NCI-H510A treated with DMSO at 0.1 percent for 48 hours (cell line): ENCODE data around the gene MACROD2.
"Not testable (repeated sequence)": the region's sequence is repeated elsewhere in the genome, so short reads cannot be mapped to it uniquely, and the experiment has no call there.

Source experiments
- DNase-seq: peaks from one replicate; lab custom pipeline; 2025; lab: John Stamatoyannopoulos, UW

MACROD2 gene

DNA sequence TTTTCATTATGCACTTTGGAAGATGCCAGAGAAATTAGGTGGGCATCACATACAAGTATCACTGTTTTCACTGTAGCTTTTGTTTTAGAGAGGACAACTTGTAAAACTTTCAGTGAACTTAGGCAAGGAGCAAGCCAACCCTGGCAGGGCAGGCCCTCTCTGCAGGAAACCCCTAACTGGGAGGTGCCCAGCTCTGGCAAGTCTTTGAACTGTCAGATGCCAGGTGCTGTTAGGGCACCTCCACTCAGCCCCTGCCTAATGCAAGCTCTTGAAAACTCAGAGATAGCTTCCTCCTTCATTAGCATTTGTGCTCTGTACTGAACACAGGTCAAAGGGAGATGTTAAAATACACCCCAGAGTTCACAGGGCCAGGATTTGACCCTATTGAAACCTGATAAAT is 1116.3 kb downstream of the MACROD2 start:
- no peak for DNase-seq

DNA sequence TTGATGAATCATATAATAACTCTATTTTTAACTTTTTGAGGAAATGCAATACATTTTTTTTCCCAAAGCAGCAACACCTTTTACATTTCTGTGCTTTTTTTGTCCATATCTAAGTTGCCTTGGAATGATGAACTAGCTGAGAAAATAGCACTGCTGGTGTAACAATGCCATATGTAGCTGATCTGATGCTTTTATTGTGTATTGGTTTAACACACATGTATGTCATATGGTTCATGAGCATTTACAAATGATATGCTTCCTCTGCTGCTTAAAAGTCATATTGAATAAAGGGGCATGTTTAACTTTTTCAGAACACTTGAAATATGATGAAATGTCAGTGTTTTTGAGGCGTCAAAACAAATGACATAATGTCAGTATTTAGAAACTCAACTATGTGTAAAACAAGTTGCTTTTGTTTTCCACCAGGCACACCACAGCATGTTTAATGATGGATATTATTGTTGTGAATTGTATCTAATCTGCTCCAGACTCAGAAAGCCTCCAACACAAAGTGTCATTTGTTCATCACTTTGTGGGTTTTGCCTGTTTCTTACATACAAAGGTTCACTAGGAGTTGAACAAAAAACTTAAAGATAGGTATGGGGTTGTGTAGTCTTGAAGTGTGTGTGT is 1117.9 kb downstream of the MACROD2 start:
- no peak for DNase-seq

- no peak for DNase-seq
Measured at GRCh38 chr20:15119852-15120487, 1124.7 kb downstream of the MACROD2 start.

- no peak for DNase-seq
Measured at GRCh38 chr20:15122613-15123012, 1127.3 kb downstream of the MACROD2 start.

GRCh38 chr20:15131176-15131575 is 1135.9 kb downstream of the MACROD2 start:
- no peak for DNase-seq

DNA sequence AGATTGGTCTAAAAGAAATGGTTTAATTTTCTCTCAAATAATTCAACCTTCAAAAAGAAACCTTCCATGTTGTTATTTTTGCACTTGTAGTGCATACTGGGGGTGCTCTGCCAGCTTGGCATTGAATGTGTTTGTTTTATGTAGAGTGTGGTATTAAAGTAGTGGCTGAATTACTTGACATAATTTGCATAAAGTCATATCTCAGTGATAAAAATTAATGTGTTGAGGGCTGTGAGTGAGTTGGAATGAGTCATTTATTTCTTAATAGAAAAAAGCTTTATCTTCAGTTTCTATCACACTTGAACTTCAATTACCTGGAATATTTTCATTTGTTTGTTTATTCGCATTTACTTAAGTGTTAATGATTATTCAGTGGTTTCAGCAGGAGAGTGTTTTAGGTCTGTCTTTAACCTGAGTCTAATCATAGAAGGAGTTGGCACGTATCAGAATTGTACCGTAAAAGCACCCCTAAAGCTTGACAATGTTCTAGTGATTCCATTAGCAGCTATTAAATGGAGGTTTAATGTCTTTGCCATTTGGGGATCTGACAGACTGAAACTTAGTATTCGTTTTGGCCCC is 1143.3 kb downstream of the MACROD2 start:
- no peak for DNase-seq

GRCh38 chr20:15139522-15139921 is 1144.2 kb downstream of the MACROD2 start:
- DNase-seq, result no peak

DNA sequence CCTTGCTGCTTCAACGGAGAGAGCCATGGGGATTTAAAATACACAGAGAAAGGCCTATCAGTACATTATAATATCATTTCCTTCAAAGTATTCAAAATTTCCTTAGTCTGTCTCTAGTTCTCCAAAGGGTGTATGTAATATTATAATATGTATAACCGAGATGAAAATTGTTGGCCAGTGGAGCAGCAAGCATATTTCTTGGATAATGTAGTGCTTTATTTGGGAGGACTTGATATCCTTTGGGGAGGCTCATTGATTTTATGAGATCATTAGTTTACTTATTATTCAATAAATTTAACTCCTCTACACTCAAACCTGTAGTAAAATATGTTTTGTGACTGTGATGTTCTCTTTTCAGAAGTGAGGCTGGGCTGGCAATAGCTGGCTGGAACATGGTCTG is 1145.0 kb downstream of the MACROD2 start:
- DNase-seq, result no peak

DNA sequence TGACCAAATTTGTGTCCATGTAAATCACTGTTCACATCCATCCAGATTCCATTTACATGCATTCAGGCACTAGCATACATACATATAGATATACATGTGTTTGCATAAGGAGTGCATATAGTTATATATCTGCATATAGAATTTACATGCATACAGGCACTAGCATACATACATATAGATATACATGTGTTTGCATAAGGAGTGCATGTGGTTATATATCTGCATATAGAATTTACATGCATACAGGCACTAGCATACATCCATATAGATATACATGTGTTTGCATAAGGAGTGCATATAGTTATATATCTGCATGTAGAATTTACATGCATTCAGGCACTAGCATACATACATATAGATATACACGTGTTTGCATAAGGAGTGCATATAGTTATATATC is 1145.6 kb downstream of the MACROD2 start:
- not testable (repeated sequence) for DNase-seq

DNA sequence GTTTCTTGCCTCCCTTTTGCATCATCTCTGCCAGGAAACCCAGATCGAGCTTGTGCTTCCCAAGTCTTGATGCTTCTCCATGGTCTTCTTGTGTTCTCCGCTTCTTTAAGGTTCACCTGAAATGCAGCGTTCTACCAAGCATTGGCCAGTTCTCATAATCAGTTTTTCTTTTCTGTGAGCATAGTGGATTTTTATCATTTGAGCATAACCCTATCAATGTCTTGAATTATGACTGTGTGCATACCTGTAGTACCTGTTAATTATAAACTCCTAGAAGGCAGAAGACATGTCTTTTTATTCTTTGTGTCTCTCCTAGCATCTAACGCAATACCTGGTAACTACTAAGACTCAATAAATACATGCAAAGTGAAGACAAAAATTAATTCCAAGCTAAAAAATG is 1146.5 kb downstream of the MACROD2 start:
- DNase-seq, result no peak

- no peak for DNase-seq
Measured at GRCh38 chr20:15143478-15143877, 1148.2 kb downstream of the MACROD2 start.

- no peak for DNase-seq
Measured at GRCh38 chr20:15144916-15145315, 1149.6 kb downstream of the MACROD2 start.

DNA sequence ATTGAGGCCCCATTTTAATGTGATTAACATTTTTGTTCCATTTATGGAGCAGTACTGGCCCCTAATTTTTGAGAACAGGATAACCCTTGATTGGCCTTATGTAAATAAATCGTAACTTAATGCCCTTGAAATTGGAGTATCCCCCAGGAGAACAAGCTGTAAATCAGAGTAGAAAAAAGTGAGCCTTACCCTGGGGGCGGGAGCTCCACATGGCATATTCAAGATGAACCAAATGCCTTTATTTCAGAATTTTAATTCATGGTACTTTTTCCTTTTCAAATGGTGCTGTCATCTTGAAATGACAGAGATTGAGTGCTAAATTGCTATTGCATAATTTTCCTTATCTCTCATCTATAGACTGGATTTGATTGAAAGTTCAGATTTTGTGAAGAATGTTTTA is 1151.6 kb downstream of the MACROD2 start:
- DNase-seq, result no peak

DNA sequence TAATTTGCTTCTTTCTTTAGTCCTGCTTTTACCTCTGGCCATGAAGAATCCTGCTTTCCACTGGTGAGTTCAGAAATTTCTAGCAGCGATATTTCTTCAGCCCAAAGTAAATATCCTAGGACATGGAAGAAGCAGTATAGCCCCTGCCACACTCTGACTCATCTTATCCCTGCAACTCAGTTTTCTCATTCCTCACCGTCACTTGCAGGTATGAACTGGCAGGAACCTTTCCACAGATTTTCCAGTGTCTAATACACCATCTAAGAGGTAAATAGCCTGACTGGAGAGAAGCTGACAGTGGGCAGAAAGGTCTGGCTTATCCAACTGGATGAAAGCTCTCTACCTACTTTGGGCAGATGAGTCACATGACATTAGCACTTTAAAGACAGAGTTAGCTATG is 1158.8 kb downstream of the MACROD2 start:
- DNase-seq, result no peak

DNA sequence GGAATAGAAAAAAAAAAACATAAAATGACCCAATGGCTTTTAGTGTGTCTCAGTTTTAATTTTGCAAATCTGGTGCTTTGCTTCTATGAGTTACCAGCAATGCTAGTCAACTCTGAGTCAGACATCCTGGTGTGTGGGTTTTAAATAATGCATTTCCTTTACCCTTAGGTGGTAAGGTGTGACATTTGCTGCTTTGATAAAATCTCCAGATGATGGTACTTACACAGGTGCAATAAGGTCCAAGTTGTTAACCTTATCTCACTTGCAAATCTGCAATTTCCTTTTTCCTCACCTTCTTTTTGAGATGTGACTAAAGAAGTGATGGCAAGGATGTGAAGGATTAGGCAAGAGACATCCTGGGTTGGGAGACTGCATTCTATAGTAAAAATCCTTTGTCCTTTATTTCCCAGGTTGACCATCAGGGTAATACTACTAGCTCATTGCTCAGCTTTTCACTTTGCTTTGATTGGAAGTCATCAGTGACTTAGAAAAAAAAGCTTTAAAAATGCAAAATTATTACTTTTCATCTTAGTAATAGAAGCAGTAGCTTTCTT is 1160.6 kb downstream of the MACROD2 start:
- no peak for DNase-seq

DNA sequence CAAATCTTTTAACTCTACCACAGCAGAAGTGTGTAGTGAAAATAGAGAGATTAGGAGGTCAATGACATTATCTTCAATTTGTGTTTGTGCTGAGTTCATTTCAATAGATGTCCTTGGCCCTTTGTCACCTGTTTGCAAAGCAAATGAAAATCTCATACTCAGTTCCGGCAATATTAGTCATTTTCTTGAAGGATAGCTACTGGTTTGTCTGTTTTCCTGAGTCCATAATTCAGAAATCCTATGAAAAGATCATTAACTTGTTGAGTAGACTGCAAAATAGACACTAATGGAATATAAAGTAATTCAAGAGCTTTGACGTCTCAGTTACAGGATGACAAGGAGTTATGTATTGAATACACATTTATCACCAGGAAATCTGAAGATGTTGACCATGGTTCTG is 1163.2 kb downstream of the MACROD2 start:
- DNase-seq, result no peak

GRCh38 chr20:15162079-15162647 is 1166.8 kb downstream of the MACROD2 start:
- DNase-seq, result no peak

GRCh38 chr20:15163632-15164031 is 1168.3 kb downstream of the MACROD2 start:
- DNase-seq, result no peak

DNA sequence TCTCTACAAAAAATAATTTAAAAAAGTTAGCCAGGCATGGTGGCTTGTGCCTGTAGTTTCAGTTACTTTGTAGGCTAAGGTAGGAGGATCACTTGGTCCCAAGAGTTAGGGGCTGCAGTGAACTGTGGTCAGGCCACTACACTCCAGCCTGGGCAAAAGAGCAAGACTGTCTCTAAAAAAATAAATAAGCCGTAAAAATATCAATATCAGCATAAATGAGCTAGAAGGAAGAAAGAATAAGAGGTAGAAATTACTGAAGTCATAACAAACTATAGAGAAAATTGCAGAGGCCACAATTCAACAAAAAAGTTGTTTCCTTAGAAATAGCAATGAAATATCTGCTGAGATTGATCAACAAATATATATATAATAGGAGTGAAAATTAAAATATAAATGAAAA is 1169.4 kb downstream of the MACROD2 start:
- DNase-seq, result no peak

DNA sequence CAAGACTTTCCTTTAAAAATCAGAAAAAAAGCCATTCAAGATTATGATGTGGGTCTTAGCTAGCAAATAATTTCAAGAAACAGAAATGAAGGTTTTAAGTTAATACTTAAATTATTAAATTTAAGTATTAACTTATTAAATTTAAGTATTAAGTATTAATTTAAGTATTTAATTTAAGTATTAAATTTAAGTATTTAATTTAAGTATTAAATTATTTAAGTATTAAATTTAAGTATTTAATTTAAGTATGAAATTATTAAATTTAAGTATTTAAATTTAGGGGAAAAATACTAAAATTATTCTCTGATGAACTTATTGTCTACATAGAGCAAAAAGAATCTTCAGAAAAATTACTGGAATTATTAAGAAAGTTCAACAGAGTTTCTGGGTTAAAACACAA is 1171.4 kb downstream of the MACROD2 start:
- DNase-seq, result no peak

GRCh38 chr20:15171016-15171415 is 1175.7 kb downstream of the MACROD2 start:
- no peak for DNase-seq

DNA sequence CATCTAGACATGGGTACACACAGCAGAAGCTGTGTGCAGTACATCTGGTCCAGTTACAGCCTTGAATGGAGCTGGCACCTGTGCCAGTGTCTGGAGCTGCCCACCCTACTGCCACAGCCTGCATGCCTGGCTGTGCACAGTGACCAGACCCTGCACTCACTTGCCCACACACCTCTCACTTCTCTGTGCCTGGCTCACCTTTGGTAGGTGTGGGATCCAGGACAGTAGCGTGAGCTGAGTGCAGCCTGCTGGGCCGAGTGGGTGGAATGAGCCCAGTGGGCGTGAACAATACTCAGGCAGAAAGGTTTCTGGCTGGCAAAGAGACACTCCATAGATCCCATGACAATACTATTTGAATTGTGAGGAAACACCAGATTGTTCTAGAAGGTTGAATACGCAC is 1181.6 kb downstream of the MACROD2 start:
- no peak for DNase-seq

DNA sequence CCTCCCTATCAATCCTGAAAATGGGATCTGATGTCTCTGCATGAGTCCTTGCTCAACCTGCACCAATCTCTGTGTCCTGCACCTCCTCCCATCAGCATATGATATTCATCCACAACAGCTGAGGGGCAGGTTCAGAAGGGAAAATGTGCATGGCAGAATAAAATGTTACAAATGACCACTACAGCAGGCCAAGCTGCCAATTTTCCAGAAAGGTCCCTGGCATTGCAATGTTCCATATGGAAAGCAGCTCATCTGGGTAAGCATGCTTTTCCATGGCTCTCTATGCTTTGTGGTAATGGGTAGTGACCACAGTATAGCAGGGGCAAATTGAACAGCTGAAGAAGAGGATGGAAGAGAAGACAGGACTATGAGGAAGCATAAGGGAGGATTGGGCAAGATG is 1183.3 kb downstream of the MACROD2 start:
- DNase-seq, result no peak
